HAP-1 (cell line): ENCODE data around the gene MRPL46.

Experiments
- DNase-seq, 2 experiments: peaks; one replicate each; pipeline ENCODE4 v3.0.0-alpha.2; 2016 to 2020; ENCODE audit warnings: low spot score in 2 of 2
- H3K27me3 ChIP-seq: fragments of 250-450 bp; sonication (Bioruptor Pico); 2 replicates; pipeline ENCODE4 v1.5.1; 2020; ENCODE audit warnings: low read depth, mild to moderate bottlenecking, moderate library complexity
- H3K36me3 ChIP-seq: fragments of 250-450 bp; sonication (Bioruptor Pico); replicated peaks from 2 replicates; pipeline ENCODE4 v1.5.1; 2020; ENCODE audit warnings: mild to moderate bottlenecking
- H3K4me1 ChIP-seq: fragments of 250-450 bp; sonication (Bioruptor Pico); 2 replicates; pipeline ENCODE4 v1.5.1; 2020; ENCODE audit warnings: mild to moderate bottlenecking
- H3K4me3 ChIP-seq: fragments of 250-450 bp; sonication (Bioruptor Pico); 2 replicates; pipeline ENCODE4 v1.5.1; 2020; ENCODE audit warnings: mild to moderate bottlenecking, moderate library complexity
- H3K9me3 ChIP-seq: fragments of 250-450 bp; sonication (Bioruptor Pico); 2 replicates; pipeline ENCODE4 v1.5.1; 2020; ENCODE audit warnings: mild to moderate bottlenecking, moderate library complexity
- in situ Hi-C: fragments of 300-500 bp; cut with MboI; formaldehyde crosslinking; loops from 3 replicates; pipeline ENCODE4 v1.14.3; 2020; ENCODE audit warnings: low sequenced_read_pairs, inconsistent platforms, mixed read lengths

MRPL46 gene

DNA sequence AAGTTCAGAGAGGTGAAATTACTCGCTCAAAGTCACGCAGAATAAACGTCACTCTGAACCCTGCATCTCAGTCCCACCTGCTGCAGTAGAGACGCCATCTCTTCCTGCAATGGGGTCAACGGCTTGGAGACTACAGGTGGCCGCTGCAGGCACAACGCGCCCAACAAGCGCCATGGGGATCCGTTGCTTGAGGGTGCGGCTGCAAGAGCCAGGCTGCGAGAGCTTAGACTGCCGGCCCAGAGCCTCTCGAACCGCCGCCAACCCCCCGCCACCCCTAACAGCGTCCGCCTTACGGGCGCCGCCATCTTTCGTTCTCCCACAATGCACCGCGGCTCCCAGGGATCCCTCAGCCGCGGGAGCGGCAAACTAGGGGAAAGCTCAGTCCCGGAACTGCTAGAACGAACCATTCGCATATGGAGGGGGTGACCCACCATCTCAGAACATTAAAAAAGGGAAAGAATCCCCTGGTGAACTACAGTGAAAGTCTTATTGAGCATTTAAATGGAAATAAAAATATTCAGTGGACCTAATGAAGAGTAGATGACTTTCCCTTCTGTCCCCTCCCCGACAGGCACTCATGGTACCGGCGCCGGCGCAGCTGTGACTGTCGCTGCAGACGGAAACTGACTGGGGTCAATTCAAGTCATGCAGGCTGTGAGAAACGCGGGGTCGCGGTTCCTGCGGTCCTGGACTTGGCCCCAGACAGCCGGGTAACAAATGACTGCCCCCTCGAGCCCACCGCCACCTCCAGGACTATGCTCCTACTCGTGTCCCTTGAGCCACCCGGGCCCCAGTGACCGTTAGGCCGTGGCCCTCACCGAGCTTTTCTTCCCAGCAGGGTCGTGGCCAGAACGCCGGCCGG is at the start of gene MRPL46, which contains the start of gene MRPS11:
Gene MRPL46, minus strand, starts transcription at position 316 of the 862 bp plus-strand sequence. Its CDS starts 11 bp downstream, at position 305.
Gene MRPS11, plus strand, starts transcription at position 636 of the 862 bp plus-strand sequence. Its CDS starts 10 bp downstream, at position 646.
- peak; percentile 98 to 99 for DNase-seq
- Histone ChIP-seq H3K4me1 (peaks cover 27% of the 10 kb centered on the region), H3K27me3 (no peaks in the 10 kb centered on the region), H3K4me3 (peak within 1 kb of the TSS; percentile 85), H3K36me3 (peaks cover 63% of the 10 kb centered on the region), H3K9me3 (no peaks in the 10 kb centered on the region)
- in situ Hi-C loops, result loop anchor here (5.0 kb wide), 1 partner anchor 435 kb away; no protein-coding TSS in a partner anchor

DNA sequence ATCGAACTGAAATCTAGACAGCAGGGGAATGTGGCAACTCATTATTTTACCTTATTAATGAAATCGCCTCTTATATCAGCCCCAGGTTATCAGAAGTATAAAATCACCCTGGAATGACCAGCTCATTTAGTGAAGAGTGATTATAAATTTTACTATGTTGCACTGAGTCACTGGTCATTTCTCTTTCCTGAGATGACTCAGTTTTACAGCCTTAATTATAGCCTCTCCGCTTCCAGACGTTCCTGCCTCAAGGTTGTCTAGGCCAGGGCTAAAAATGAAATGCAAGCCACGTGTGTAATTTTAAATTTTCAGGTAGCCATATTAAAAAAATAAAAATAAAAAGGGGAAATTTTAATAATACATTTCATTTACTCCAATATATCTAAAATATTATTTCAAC is 46.0 kb upstream of the MRPL46 start:
- in situ Hi-C loops, result no loop called here

DNA sequence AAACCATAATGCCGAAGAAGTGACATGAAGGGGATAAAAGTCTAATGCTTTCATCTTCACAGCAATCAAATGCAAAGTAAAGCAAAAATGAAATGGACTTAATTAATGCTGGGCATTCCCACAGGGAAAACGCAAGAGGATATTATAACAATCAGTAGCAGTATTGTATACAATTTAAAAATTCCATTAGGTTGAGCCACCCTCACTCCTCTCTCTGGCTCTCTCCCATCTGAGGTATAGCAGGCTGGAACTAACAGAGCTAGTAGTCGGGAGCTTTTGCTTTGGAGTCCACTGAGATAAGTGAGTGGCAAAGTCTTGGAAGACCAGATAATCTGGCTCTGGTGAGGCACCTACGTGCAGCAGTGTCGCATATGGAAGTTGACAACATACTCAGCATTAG is 45.4 kb upstream of the MRPL46 start:
- no peaks in the 10 kb centered on the region for H3K4me1 ChIP-seq
- H3K36me3 ChIP-seq, result peaks cover 36% of the 10 kb centered on the region
- in situ Hi-C loops, result no loop called here
- H3K9me3 ChIP-seq, result no peaks in the 10 kb centered on the region
- no peaks in the 10 kb centered on the region for H3K27me3 ChIP-seq
- DNase-seq, result no peak
- no peak overlapping the region for H3K4me3 ChIP-seq

More for the DNA sequence above, 46.0 kb upstream of the MRPL46 start:
- no peak for DNase-seq
- Histone ChIP-seq H3K36me3 (peaks cover 36% of the 10 kb centered on the region), H3K9me3 (no peaks in the 10 kb centered on the region), H3K4me1 (no peaks in the 10 kb centered on the region), H3K27me3 (no peaks in the 10 kb centered on the region), H3K4me3 (no peak overlapping the region)

DNA sequence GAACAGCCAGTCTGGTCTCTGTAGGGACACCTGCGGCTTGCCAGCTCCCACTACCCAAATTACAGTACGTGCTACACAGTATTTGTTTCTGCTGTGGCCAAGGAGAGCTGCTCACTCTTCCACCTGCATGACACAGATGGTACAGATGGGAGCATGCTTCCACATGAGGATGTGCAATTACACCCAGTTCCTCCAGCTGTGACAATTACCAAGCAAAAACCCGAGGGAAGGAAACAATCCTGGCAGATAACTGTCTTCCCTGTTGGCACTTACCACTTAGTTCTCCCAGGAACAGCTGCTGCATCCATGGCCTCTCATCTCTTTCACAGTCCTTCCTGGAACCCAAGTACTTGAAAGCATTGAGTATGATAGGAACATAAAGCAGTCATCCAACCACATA is 44.9 kb upstream of the MRPL46 start:
- Histone ChIP-seq H3K4me3 (no peak overlapping the region), H3K4me1 (no peaks in the 10 kb centered on the region), H3K9me3 (no peaks in the 10 kb centered on the region), H3K36me3 (peaks cover 36% of the 10 kb centered on the region), H3K27me3 (no peaks in the 10 kb centered on the region)
- in situ Hi-C loops, result no loop called here
- DNase-seq, result no peak

DNA sequence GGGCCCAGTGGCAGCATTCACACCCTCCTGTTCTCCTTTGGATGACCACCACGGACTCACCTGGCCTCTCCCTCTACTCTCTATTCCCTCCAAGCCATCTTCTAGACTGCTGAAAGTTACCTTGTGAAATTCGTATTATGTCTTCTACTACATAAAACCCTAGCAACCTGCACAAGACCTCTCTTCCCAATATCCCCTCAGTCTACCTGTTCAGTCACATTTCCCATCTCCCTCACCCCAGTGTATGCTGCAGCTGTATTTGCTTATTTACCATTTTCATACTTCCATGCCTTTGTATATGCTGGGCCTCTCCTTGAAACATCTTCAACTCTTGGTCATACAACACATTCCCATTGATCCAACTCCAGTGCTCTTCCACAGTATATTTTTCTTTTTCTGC is 44.0 kb upstream of the MRPL46 start:
- peaks cover 33% of the 10 kb centered on the region for H3K36me3 ChIP-seq
- no peaks in the 10 kb centered on the region for H3K4me1 ChIP-seq
- in situ Hi-C loops, result no loop called here
- H3K4me3 ChIP-seq, result no peak overlapping the region
- no peaks in the 10 kb centered on the region for H3K27me3 ChIP-seq
- no peaks in the 10 kb centered on the region for H3K9me3 ChIP-seq
- no peak for DNase-seq

DNA sequence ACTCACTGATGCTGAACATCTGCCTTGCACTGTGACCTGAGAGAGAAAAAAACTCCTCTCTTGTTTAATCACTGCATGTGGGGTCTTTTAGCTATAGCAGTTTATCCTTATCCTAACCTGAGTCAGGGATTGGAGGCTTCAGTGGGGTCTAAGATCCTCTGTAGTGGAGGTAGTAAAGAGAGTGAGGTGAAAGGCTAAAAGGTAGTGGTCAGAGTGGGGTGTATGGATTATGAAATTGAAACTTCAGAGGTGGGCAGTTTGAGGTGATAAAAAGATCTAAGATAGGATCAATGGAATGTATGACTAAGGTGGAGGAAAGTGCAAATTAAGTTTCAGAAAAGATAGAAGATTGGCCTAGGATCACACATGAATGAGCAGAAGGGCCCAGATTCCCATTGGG is 42.8 kb upstream of the MRPL46 start:
- H3K4me1 ChIP-seq, result no peaks in the 10 kb centered on the region
- DNase-seq, result no peak
- H3K4me3 ChIP-seq, result no peak overlapping the region
- H3K27me3 ChIP-seq, result no peaks in the 10 kb centered on the region
- H3K9me3 ChIP-seq, result no peaks in the 10 kb centered on the region
- peaks cover 36% of the 10 kb centered on the region for H3K36me3 ChIP-seq
- in situ Hi-C loops, result no loop called here

DNA sequence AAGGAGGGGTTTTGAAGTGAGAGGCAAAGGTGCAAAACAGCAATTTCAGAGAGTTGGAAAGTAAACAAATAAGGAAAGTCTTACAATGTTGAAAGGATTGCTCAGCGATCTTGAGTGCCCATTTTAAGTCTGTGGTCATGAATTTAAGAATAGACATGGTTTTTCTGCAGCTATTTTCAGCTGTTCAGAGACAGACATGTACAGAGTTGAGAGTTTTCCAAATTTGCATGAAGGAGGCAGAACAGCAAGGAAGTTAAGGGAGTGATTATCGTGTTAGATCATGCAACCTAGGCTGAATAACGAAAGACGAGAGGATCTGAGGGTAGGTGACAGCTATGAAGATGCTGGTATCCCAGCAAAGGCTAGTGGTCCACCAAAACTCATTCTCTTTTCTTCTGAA is 42.1 kb upstream of the MRPL46 start:
- peaks cover 5% of the 10 kb centered on the region for H3K4me1 ChIP-seq
- H3K36me3 ChIP-seq, result peaks cover 38% of the 10 kb centered on the region
- H3K4me3 ChIP-seq, result no peak overlapping the region

DNA sequence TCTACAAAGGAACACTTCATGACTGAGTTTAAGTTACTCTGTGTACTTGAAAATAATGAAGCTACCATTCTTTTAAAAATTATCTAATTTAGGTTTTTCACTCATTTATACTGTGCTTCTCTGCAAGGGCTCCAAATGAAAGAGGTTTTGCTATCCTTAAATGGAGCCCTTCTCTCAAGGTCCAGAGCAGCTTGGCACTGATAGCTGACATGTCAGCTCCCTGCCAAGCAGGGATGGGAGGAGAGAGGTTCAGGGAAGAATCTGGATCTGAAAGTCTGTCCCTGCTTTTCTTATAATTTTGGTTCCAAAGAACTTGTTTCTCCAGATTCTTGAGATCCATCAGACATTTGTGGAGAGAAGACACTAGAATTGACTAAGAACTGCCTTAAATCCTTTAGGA is 39.4 kb upstream of the MRPL46 start:
- Histone ChIP-seq H3K4me3 (no peak overlapping the region), H3K27me3 (no peaks in the 10 kb centered on the region), H3K36me3 (peaks cover 30% of the 10 kb centered on the region), H3K4me1 (peaks cover 7% of the 10 kb centered on the region), H3K9me3 (no peaks in the 10 kb centered on the region)
- in situ Hi-C loops, result no loop called here
- no peak for DNase-seq

More for the DNA sequence above, 42.1 kb upstream of the MRPL46 start:
- in situ Hi-C loops, result no loop called here
- no peaks in the 10 kb centered on the region for H3K9me3 ChIP-seq
- DNase-seq, result no peak
- no peaks in the 10 kb centered on the region for H3K27me3 ChIP-seq

DNA sequence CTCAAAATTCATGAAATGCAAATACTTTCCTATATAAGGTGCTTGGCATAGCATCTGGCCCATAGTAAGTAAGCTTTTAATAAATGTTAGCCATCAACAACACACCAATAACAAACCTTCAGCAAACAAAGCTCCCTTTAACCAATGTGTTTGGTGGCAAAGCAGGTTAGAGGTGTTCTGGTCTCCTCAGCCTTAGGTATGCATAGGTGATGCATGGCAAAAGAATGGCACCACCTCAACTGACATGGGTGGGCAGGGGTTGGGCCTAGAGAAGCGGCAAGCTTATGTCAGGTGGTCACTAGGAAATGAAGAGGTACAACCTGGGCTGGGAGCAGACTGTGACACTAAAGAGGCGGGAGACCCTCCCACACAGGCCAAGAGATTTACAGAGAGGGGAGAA is 38.5 kb upstream of the MRPL46 start:
- no peak overlapping the region for H3K4me3 ChIP-seq
- H3K36me3 ChIP-seq, result peaks cover 24% of the 10 kb centered on the region
- peaks cover 7% of the 10 kb centered on the region for H3K4me1 ChIP-seq
- H3K9me3 ChIP-seq, result no peaks in the 10 kb centered on the region
- in situ Hi-C loops, result no loop called here
- H3K27me3 ChIP-seq, result no peaks in the 10 kb centered on the region
- no peak for DNase-seq

DNA sequence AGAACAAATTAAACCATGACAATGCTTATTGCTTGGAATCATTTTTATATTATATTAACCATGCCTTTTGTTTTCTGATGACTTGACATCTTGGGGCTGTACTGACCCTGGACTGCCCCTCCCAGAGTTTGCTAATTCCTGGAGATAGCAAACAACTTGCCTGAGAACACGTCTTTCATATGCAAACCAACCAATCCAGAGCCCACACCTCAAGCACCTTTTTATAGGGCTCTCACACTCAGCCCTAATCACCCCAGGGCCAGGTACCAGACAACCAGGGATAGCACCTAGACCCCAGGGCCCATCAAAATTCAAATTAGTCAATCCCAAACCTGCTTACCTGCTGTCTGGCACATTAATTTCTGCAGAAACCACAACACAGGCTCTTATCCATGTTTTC is 37.3 kb upstream of the MRPL46 start:
- peaks cover 14% of the 10 kb centered on the region for H3K36me3 ChIP-seq
- DNase-seq, result no peak
- no peak overlapping the region for H3K4me3 ChIP-seq
- H3K4me1 ChIP-seq, result peaks cover 7% of the 10 kb centered on the region
- H3K9me3 ChIP-seq, result no peaks in the 10 kb centered on the region
- H3K27me3 ChIP-seq, result no peaks in the 10 kb centered on the region
- in situ Hi-C loops, result no loop called here

DNA sequence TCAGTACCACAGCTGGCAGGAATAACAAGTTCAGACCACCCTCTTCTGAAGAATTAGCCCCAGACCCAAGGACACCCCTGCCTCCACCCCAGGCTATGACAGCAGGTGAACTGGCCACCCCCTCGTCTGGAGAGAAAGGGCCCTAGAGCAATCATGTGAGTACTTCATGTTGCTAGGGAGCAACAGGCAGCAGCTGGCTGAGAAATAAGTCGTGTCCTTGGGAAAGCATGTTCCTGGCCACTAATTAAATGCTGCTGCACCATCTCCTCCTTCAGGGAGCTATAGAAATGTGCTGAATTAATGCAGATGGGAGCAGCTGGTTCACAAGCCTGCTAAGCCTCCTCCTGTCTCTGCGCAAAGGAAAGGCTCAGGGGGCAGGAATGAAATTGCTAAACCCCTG is 31.8 kb upstream of the MRPL46 start:
- in situ Hi-C loops, result no loop called here
- H3K9me3 ChIP-seq, result no peaks in the 10 kb centered on the region
- no peak overlapping the region for H3K4me3 ChIP-seq
- H3K27me3 ChIP-seq, result no peaks in the 10 kb centered on the region
- H3K4me1 ChIP-seq, result no peaks in the 10 kb centered on the region
- no peaks in the 10 kb centered on the region for H3K36me3 ChIP-seq
- DNase-seq, result no peak

DNA sequence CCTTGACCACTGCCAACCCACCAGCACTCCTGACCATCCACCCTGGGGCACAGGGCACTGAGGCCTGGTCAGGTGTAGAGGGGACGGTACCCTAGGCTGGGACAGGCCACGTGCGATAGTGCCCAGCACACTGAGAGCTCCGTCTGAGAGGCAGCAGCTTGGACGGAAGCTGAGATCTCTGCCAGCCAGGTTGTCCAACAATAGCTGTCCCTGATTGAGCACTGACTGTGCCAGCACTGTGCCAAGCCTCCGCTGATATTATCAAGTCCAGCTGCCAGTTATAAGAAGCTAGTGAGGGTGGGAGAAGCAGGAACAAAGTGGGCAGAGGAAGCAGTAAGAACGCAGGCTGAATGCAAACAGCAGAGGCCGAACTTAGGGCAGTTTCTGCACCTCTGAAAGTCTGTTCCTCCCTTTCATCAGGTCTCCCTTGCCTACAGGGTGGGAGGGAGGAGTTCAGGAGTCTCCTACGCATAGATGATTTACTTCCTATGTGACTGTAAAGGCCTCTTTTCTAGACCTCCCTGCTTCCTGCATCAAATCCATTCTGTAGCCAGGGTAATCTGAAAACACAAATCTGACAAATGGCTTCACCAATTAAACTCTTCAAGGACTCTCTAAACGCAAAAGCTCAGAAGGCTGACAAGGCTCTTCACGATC is 30.0 kb upstream of the MRPL46 start:
- Histone ChIP-seq H3K27me3 (no peaks in the 10 kb centered on the region), H3K4me1 (no peaks in the 10 kb centered on the region), H3K36me3 (peaks cover 2% of the 10 kb centered on the region; the same call in 1 of the 2 replicates), H3K9me3 (no peaks in the 10 kb centered on the region), H3K4me3 (no peak overlapping the region)
- no peak for DNase-seq
- in situ Hi-C loops, result no loop called here

DNA sequence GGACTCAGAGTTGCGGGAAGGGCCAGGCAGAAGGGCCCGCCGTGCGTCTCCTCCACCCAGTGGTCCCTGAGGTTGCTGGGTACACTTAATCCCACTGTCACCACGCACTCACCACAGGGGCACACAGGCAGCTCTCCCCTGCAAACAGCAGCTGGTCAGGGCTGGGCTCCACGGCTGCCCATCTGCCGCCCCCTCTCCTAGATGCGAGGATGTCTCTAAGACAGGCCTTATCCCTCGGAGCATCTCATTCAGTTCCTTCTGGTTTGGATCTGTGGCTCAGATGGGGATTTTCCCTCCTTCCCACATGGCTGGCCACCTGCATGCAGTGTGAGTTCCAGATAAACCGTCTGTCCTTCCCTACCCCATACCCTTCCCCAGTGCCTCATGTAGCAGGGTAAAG is 26.7 kb upstream of the MRPL46 start:
- Histone ChIP-seq H3K27me3 (no peaks in the 10 kb centered on the region), H3K36me3 (peaks cover 2% of the 10 kb centered on the region; the same call in 1 of the 2 replicates), H3K9me3 (no peaks in the 10 kb centered on the region), H3K4me3 (no peak overlapping the region), H3K4me1 (no peaks in the 10 kb centered on the region)
- in situ Hi-C loops, result no loop called here
- DNase-seq, result no peak

DNA sequence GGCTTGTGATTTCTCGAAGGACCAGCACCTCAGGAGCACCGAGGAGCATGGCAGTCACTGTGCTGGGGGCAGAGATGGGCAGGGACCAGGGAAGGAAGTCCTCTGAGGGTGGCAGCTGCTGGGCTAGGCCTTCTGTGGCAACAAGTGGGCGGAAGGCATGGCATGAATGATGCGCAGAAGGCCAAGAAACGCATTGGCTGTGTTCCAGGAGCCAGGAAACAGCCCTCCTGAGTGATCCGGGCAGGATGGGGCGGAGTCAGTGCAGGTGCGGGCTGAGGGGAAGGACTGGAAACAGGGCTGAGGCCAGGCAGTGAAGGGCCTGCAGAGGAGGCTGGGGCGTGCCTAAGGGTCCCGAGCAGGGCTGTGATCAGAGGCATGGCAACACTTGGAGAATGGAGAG is 24.0 kb upstream of the MRPL46 start:
- peaks cover 2% of the 10 kb centered on the region; the same call in 1 of the 2 replicates for H3K36me3 ChIP-seq
- in situ Hi-C loops, result no loop called here
- H3K9me3 ChIP-seq, result no peaks in the 10 kb centered on the region
- no peak overlapping the region for H3K4me3 ChIP-seq
- DNase-seq, result no peak
- peaks cover 4% of the 10 kb centered on the region; the same call in 1 of the 2 replicates for H3K4me1 ChIP-seq
- no peaks in the 10 kb centered on the region for H3K27me3 ChIP-seq
